SU-DHL-6 (cell line): Measurements from ENCODE around the gene ANP32A.

Experiments used
- H2AFZ ChIP-seq: fragments of 200-600 bp; sonication (generic); 2 replicates; pipeline ENCODE4 v1.6.1; 2014; ENCODE audit warnings: low read depth, mild to moderate bottlenecking, moderate library complexity, mixed read lengths, antibody characterized with exemption, low read length; ENCODE audit not compliant: severe bottlenecking
- H3F3A ChIP-seq: fragments of 200-600 bp; shearing (Covaris generic); 2 replicates; pipeline ENCODE4 v1.6.0; 2016; ENCODE audit warnings: antibody characterized with exemption, mild to moderate bottlenecking; ENCODE audit not compliant: insufficient read depth
- H3K27ac ChIP-seq: fragments of 200-600 bp; sonication (generic); 2 replicates; pipeline ENCODE4 v1.5.1; 2016; ENCODE audit warnings: low read depth, mild to moderate bottlenecking, low read length, moderate library complexity, mixed read lengths
- H3K27me3 ChIP-seq: fragments of 200-600 bp; sonication (generic), shearing (Covaris generic); 2 replicates; pipeline ENCODE4 v1.6.0; 2014; ENCODE audit warnings: mild to moderate bottlenecking, low read length
- H3K36me3 ChIP-seq: fragments of 200-600 bp; sonication (generic); 2 replicates; pipeline ENCODE4 v1.6.1; 2014; ENCODE audit warnings: mild to moderate bottlenecking, low read length, mixed read lengths
- H3K4me2 ChIP-seq: fragments of 300-600, 200-600 bp; shearing (Covaris generic), sonication (generic); 2 replicates; pipeline ENCODE4 v1.6.0; 2014; ENCODE audit warnings: low read length, low read depth, mild to moderate bottlenecking; ENCODE audit not compliant: poor library complexity, severe bottlenecking
- H3K4me3 ChIP-seq: fragments of 200-600 bp; sonication (generic); 2 replicates; pipeline ENCODE4 v1.5.1; 2014; ENCODE audit warnings: antibody characterized with exemption, low read length, mild to moderate bottlenecking, mixed read lengths; ENCODE audit not compliant: insufficient read depth, poor library complexity, severe bottlenecking
- H3K79me2 ChIP-seq: fragments of 200-600 bp; sonication (generic); 2 replicates; pipeline ENCODE4 v1.6.1; 2014; ENCODE audit warnings: mild to moderate bottlenecking, low read length, moderate library complexity; ENCODE audit not compliant: insufficient read depth
- H3K9ac ChIP-seq: fragments of 200-600 bp; sonication (generic); 2 replicates; pipeline ENCODE4 v1.7.0; 2014; ENCODE audit warnings: mild to moderate bottlenecking, low read length
- H3K9me2 ChIP-seq: fragments of 200-600 bp; sonication (generic); replicated peaks from 2 replicates; pipeline ENCODE4 v1.6.1; 2014; ENCODE audit warnings: low read length; ENCODE audit not compliant: insufficient read depth
- H3K9me3 ChIP-seq: fragments of 200-600 bp; sonication (generic); 2 replicates; pipeline ENCODE4 v1.6.1; 2014; ENCODE audit warnings: low read length, mixed read lengths; ENCODE audit not compliant: insufficient read depth
- H4K20me1 ChIP-seq: fragments of 200-600 bp; sonication (generic); 2 replicates; pipeline ENCODE4 v1.6.1; 2014; ENCODE audit warnings: low read depth, mild to moderate bottlenecking, antibody characterized with exemption, low read length, moderate library complexity, mixed read lengths
- CTCF ChIP-seq: fragments of 200-600 bp; sonication (generic); IDR thresholded peaks from one replicate; pipeline ENCODE4 v1.5.1; 2017; ENCODE audit warnings: antibody characterized with exemption, mild to moderate bottlenecking, low read length, moderate library complexity; ENCODE audit not compliant: insufficient read depth, poor library complexity, severe bottlenecking
- EZH2phosphoT487 ChIP-seq: fragments of 200-600 bp; sonication (generic), shearing (Covaris generic); conservative IDR thresholded peaks from 2 replicates; pipeline ENCODE4 v1.6.1; 2018; ENCODE audit warnings: mild to moderate bottlenecking, antibody characterized with exemption, low read length, moderate library complexity, mixed read lengths

Gene ANP32A

GRCh38 chr15:68776477-68777270 is 44.0 kb downstream of the ANP32A start:
- H3F3A ChIP-seq, result peaks cover 18% of the 10 kb centered on the region; the same call in 1 of the 2 replicates
- H4K20me1 ChIP-seq, result no peaks in the 10 kb centered on the region
- no peaks in the 10 kb centered on the region for H3K9me3 ChIP-seq
- TF ChIP-seq EZH2phosphoT487 (no peak), CTCF (no peak)
- H3K36me3 ChIP-seq, result peaks cover 12% of the 10 kb centered on the region; the same call in 1 of the 2 replicates
- no peaks in the 10 kb centered on the region for H3K27me3 ChIP-seq
- H3K4me2 ChIP-seq, result no peak overlapping the region
- H3K27ac ChIP-seq, result no peak overlapping the region
- no peak overlapping the region for H3K4me3 ChIP-seq
- H3K79me2 ChIP-seq, result no peaks in the 10 kb centered on the region
- no peaks in the 10 kb centered on the region for H3K9me2 ChIP-seq
- H3K9ac ChIP-seq, result no peak overlapping the region
- no peak overlapping the region for H2AFZ ChIP-seq

- H3K9ac ChIP-seq, result no peak overlapping the region
- H3K4me2 ChIP-seq, result no peak overlapping the region
- peaks cover 18% of the 10 kb centered on the region; the same call in 1 of the 2 replicates for H3F3A ChIP-seq
- no peaks in the 10 kb centered on the region for H3K27me3 ChIP-seq
- TF ChIP-seq EZH2phosphoT487, result no peak
- no peak for TF ChIP-seq CTCF
- H4K20me1 ChIP-seq, result no peaks in the 10 kb centered on the region
- no peak overlapping the region for H2AFZ ChIP-seq
- H3K27ac ChIP-seq, result no peak overlapping the region
- H3K9me3 ChIP-seq, result no peaks in the 10 kb centered on the region
- H3K4me3 ChIP-seq, result no peak overlapping the region
- H3K9me2 ChIP-seq, result no peaks in the 10 kb centered on the region
- H3K36me3 ChIP-seq, result peaks cover 11% of the 10 kb centered on the region; the same call in 1 of the 2 replicates
- H3K79me2 ChIP-seq, result no peaks in the 10 kb centered on the region
These were observed 44.8 kb downstream of the ANP32A start for GRCh38 chr15:68775671-68776476.

- H3K4me3 ChIP-seq, result no peak overlapping the region
- TF ChIP-seq EZH2phosphoT487, result no peak
- TF ChIP-seq CTCF, result no peak
- H3K9ac ChIP-seq, result no peak overlapping the region
- no peaks in the 10 kb centered on the region for H3K27me3 ChIP-seq
- no peaks in the 10 kb centered on the region for H3K9me3 ChIP-seq
- no peaks in the 10 kb centered on the region for H3K9me2 ChIP-seq
- H3F3A ChIP-seq, result peaks cover 18% of the 10 kb centered on the region; the same call in 1 of the 2 replicates
- no peak overlapping the region for H3K27ac ChIP-seq
- H3K4me2 ChIP-seq, result no peak overlapping the region
- no peaks in the 10 kb centered on the region for H4K20me1 ChIP-seq
- H3K36me3 ChIP-seq, result peaks cover 7% of the 10 kb centered on the region; the same call in 1 of the 2 replicates
- H3K79me2 ChIP-seq, result no peaks in the 10 kb centered on the region
- no peak overlapping the region for H2AFZ ChIP-seq
These were observed 45.5 kb downstream of the ANP32A start for GRCh38 chr15:68775236-68775577.
